ENCODE results near the gene P2RY12.

The P2RY12 gene

GRCh38 chr3:151379083-151379734 lies 5.3 kb downstream of the P2RY12 start:
- in situ Hi-C loops (cut with MboI; ENCODE audit: low sequenced_read_pairs, unreplicated experiment), result no loop called here
- peak; percentile 43 for TF ChIP-seq CTCF (IDR thresholded peaks at IDR 0.05; ENCODE audit: borderline replicate concordance, control extremely low read depth, extremely low read depth, insufficient read depth, missing control alignments)
- DNase-seq (ENCODE audit: low spot score), result no peak

- DNase-seq (ENCODE audit: low spot score), result peak; percentile 12
- TF ChIP-seq CTCF (IDR thresholded peaks at IDR 0.05; ENCODE audit: borderline replicate concordance, control extremely low read depth, extremely low read depth, insufficient read depth, missing control alignments), result no peak
- in situ Hi-C loops (cut with MboI; ENCODE audit: low sequenced_read_pairs, unreplicated experiment), result no loop called here
These were observed 6.7 kb downstream of the P2RY12 start for GRCh38 chr3:151377768-151378385.

- DNase-seq (ENCODE audit: low spot score), result no peak
- no peak for TF ChIP-seq CTCF (IDR thresholded peaks at IDR 0.05; ENCODE audit: borderline replicate concordance, control extremely low read depth, extremely low read depth, insufficient read depth, missing control alignments)
- in situ Hi-C loops (cut with MboI; ENCODE audit: low sequenced_read_pairs, unreplicated experiment), result no loop called here
These were observed 12.3 kb downstream of the P2RY12 start for GRCh38 chr3:151372063-151372820.

DNA sequence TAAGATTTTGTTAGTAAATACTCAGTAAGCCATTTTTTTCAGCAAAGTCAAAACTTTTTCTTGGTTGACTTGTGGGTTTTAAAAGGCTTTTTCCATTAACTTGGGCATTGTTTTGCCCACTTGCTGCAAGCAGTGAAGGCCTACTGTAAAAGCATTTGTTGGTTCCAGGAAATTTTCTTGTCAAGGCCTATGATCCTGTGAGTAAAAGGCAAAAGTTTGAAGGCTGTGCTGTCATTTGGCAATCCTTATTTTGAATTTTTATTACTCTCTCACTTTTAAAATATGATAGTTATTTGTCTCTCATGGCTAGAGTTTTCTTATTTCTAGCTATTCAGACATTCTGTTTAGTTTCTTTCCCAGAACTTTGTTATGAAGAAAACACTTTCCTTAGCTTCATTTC lies 13.0 kb downstream of the P2RY12 start:
- in situ Hi-C loops (cut with MboI; ENCODE audit: low sequenced_read_pairs, unreplicated experiment), result no loop called here
- TF ChIP-seq CTCF (IDR thresholded peaks at IDR 0.05; ENCODE audit: borderline replicate concordance, control extremely low read depth, extremely low read depth, insufficient read depth, missing control alignments), result no peak
- no peak for DNase-seq (ENCODE audit: low spot score)

- DNase-seq (ENCODE audit: low spot score), result no peak
- in situ Hi-C loops (cut with MboI; ENCODE audit: low sequenced_read_pairs, unreplicated experiment), result no loop called here
- no peak for TF ChIP-seq CTCF (IDR thresholded peaks at IDR 0.05; ENCODE audit: borderline replicate concordance, control extremely low read depth, extremely low read depth, insufficient read depth, missing control alignments)
These were observed 17.1 kb downstream of the P2RY12 start for GRCh38 chr3:151367448-151367847.

GRCh38 chr3:151366993-151367392 lies 17.6 kb downstream of the P2RY12 start:
- DNase-seq (ENCODE audit: low spot score), result no peak
- TF ChIP-seq CTCF (IDR thresholded peaks at IDR 0.05; ENCODE audit: borderline replicate concordance, control extremely low read depth, extremely low read depth, insufficient read depth, missing control alignments), result no peak
- in situ Hi-C loops (cut with MboI; ENCODE audit: low sequenced_read_pairs, unreplicated experiment), result no loop called here
